GM12875 (cell line): ENCODE results near the gene CDC42EP5.
A peak's percentile ranks its signal among the peaks of the same experiment; 100 is the strongest.

ENCODE experiments used
- H3K4me3 ChIP-seq: one replicate; pipeline ENCODE4 v1.5.1; 2011; ENCODE audit warnings: low read depth, low read length, control low read depth
- TF ChIP-seq, protein P1 (sequence below): IDR thresholded peaks from 2 replicates; pipeline ENCODE4 v1.5.1; 2011; ENCODE audit warnings: low read depth, mild to moderate bottlenecking, control low read depth, inconsistent platforms, low read length, moderate library complexity, borderline replicate concordance; ENCODE audit not compliant: insufficient read depth

The CDC42EP5 gene

DNA sequence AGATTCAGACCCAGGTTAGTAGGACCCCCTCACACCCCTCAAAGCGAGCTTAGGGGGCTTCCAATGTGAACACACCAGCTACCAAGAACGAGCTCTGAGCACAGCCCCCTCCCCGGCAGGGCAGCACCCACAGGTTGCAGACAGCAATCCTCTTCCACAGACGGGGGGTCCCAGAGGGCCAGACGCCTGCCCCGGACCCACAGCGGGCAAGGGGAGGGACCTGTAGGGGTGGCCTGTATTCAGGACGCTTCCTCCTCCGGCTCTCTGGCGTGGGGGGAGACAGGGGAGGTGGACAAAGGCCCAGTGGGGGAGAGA is 53.1 kb downstream of the CDC42EP5 start:
- TF ChIP-seq, protein P1, sequence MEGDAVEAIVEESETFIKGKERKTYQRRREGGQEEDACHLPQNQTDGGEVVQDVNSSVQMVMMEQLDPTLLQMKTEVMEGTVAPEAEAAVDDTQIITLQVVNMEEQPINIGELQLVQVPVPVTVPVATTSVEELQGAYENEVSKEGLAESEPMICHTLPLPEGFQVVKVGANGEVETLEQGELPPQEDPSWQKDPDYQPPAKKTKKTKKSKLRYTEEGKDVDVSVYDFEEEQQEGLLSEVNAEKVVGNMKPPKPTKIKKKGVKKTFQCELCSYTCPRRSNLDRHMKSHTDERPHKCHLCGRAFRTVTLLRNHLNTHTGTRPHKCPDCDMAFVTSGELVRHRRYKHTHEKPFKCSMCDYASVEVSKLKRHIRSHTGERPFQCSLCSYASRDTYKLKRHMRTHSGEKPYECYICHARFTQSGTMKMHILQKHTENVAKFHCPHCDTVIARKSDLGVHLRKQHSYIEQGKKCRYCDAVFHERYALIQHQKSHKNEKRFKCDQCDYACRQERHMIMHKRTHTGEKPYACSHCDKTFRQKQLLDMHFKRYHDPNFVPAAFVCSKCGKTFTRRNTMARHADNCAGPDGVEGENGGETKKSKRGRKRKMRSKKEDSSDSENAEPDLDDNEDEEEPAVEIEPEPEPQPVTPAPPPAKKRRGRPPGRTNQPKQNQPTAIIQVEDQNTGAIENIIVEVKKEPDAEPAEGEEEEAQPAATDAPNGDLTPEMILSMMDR: no peak
- H3K4me3 ChIP-seq: no peak overlapping the region

DNA sequence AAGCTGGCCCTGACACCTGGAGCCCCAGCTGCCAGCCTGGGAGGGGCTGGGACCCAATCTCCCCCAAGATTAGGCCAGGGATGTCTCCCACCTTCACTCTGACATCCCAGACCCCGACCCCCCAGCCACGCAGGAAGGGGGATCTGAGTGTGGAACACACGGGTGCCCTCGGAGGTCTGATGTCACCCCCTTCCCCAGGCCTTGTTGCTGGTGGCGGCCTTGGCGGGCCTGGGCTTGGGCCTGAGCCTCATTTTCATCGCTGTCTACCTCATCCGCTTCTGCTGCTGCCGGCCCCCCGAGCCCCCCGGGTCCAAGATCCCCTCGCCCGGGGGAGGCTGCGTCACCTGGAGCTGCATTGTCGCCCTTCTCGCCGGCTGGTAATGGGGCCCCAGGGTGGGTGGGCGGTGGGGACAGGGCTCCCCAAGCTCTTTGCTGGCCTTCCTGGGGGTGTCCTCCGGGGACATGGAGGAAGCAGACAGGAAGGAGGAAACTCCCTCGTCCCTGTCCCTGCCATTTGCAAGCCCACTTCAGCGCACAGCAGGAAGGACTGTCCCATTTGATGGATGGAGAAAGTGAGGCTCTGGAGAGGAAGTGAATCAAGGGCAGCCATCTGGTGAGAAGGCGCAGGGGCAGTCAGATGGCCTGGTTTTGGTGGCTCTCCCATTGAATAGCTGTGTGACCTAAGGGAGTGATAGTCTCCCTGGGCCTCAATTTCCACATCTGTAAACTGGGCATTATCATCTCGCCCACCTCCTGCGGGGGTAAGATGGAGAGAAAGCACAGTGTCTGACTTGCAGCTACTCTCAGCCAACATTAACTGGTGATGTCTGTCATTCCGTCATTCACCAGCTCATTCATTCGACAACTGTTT is 53.9 kb downstream of the CDC42EP5 start:
- H3K4me3 ChIP-seq: no peak overlapping the region
- TF ChIP-seq, protein P1: no peak

DNA sequence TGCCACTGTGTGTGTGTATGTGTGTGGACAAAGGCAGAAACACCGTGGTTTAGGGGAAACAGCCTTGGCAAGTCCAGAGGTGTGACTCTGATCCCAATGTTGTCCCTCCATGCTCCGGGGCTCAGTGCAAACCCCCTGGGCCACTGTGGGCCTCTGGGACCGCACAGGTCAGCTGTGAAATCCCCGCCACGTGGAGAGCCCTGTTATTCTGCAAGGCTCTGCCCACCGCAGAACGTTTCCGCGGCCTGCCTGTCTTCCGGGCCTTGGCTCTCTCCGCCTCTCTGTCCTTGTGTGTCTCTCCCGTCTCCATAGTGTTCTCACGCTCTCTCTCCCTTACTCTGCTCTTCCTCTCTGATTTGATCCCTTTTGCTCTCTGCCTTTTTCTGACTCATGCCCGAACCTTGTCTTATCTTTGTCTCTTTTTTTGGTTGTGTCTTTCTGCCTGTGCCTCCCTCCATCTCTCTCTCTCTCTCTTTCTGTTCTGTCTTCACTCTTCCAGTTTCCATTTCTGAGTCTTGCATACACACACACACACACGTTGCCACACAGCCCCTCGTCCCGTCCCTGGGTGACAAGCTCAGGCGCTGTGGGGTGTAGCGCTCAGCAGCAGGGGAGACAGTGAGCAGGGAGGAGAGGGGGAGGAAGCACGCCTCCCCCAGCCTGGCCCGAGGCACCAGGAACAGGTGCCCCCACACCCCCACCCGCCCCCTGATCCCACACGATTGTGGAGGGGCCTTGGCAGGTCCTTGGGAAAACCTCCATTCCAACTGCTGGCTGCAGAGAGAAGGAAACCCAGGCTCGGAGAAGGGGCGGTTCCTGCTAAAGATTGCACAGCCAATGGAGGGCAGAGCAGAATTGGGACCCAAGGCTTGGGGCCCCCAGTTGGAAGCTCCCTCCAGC is 54.8 kb downstream of the CDC42EP5 start:
- TF ChIP-seq, protein P1: no peak
- H3K4me3 ChIP-seq: no peak overlapping the region

DNA sequence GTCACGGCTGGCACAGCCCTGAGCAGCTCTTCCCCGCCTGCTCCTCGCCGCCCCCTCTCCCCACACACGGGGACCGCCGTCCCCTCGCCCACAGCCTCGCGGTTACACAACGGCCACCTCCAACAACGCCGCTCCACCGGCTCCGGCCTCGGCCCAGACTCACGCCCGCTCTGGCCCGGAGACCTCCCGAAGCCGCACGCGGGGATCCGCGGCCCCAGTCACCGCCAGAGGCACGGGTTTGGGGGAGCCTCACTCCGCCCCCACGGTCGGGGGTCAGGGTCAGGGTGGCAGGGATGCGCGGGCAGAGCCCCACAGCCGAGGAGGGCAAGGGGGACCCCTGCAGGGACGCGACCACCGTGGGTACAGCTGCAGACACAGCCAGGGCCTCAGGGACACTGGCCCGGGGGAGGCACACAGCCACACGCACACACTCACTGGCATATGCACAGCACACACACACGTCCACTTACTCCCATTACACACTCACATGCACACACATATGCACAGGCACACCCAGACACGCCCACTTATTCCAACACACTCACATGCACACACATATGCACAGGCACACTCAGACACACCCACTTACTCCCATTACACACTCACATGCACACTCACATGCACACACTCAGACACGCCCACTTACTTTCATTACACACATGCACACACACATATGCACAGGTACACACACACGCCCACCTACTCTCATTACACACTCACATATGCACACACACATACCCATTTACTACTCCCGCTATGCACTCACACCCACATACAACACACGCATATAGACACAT is 56.2 kb downstream of the CDC42EP5 start:
- H3K4me3 ChIP-seq: no peak overlapping the region
- TF ChIP-seq, protein P1: no peak

DNA sequence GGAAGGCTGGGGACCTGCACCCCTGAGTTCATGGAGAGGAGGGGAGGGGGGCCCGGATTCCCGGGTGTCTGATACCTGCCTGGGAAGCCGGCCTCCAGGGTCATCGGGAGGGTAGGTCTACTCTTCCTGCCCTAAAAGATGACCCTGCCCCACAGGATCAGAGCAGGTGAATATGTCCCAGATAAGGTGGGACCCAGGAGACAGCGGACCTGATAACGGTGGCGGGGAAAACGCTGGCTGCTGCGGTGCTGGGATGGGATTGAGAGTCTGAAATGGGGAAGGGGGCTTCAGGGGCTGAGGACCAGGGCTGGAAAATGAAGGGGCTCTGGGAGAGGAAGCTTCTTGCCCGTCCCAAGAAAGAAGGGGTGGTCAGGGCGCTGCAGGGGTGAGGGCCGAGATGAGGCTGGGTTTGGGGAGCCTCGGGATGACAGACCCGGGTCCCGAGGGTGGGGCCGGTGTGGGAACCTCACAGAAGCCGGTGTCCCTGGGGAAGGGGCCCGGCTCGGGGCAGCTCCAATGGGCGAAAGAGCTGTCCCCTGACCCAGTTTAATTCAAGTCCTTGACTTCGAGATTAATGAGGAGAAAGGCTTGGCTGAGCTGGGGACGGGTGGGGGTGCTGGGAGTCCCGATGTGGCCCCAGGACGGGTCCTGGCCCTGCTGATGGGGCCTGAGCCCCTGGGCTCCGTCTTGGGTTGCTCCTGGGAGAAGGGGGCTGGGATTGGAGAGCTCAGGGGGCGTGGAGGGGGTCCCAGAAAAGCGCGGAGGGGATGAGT is 57.0 kb downstream of the CDC42EP5 start:
- TF ChIP-seq, protein P1: no peak
- no peak overlapping the region for H3K4me3 ChIP-seq

DNA sequence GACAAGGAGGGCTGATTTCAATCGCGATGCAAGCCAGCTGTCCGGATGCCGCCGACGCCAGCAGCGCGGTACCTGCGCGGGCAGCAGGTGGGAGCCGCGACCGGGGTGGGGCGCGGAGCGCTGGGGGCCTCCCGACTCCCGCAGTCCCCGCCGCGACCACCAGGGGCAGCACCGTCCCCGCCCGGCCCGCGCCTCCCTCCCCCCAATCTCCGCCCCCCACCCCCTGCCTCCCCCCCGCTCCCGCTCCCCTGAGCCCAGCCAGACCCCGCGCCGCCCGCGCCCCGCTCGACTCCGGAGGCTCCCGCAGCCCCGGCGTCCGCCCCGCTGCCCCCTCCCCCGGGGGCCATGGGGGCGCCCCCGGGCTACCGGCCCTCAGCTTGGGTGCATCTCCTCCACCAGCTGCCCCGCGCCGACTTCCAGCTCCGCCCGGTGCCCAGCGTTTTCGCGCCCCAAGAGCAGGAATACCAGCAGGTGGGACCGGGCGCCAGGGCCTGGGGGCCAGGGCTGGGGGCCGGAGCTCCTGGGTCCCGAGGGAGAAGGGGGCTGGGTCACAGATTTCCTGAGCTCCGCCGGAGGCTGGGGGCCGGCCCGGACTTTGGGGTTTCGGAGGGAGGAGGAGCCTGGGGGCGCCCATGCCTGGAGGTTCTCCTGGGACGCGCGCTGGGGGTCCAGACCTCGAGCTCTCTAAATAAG is 57.7 kb downstream of the CDC42EP5 start, which contains the start of gene TTYH1:
TTYH1 (plus strand) TSS at position 257 of the 693 bp plus-strand sequence; CDS start at position 346, 89 bp downstream.
- no peak within 1 kb of the TSS for H3K4me3 ChIP-seq
- TF ChIP-seq, protein P1: peak; percentile 46; the same call in 1 of the 2 replicates
